ENCODE results near the gene PRDM2. TPM values are rescaled to one million over a fixed set of nuclear protein-coding genes. Genes with fewer than 3 reads are reported as not detected.

Gene PRDM2
- total and polyA plus RNA-seq, 10 donors: 12.0 to 75.7 (median 57.4) TPM

DNA sequence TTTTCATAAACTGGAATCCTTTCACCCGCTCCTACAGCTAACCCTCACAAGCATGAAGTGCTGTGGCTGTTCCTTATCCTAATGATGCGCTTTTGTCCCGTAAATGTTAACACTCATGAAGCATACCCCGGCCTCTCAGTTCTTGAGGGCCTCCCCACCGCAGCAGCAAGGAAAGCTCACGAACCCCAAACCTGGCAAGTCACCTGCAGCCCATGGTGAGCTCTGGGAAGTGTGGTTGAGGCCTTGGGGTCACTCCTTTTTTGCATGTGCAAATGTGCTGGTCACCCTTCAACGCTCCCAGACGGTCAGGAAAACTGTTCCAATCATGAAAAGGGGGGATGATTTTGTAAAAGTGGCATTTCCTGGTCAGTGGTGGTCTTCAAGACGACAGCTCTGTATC, 124.6 kb downstream of the PRDM2 start:
- intact Hi-C loops (cut with DNase I; ENCODE audit: low total_unique reads): no loop called here
- Histone ChIP-seq H3K27me3 (replicated peaks in 1 of 7) (peaks cover 0 to 58% (median 16%) of the 10 kb centered on the region in 7 donors), H3K4me1 (no peaks in the 10 kb centered on the region), H3K9me3 (no peaks in the 10 kb centered on the region), H3K36me3 (peaks cover 0 to 58% (median 10%) of the 10 kb centered on the region in 6 donors), H3K4me3 (no peak overlapping the region), H3K27ac (no peak overlapping the region)
- TF ChIP-seq CTCF (IDR thresholded peaks at IDR 0.05 in 8 of 11, conservative IDR thresholded peaks at IDR 0.05 in 3 of 11): no peak
- TF ChIP-seq POLR2AphosphoS5 (IDR thresholded peaks at IDR 0.05): no peak
- no peak for TF ChIP-seq POLR2A (IDR thresholded peaks at IDR 0.05)
- DNase-seq: no peak
- 82 to 93% (median 91%) methylated on average over 9 of the region's 9 CpGs for WGBS, 5 donors

DNA sequence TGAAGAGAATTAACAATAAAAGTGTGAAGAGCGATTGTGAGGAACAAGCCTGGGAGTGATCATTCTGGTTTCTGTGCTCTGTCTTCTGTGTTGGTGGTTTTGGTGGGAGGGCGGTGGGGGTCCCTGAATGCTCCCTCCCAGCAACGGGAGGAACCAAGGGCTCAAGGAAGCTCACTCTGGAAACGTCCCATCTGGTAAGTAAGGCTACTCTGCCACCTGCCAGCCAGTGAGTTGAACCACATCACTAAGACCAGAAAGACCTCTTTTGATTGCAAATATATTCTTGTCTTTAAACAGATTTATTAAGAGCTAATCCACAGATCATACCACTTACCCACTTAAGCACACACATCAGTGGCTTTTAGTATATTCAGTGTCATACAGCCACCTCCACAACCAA, 125.0 kb downstream of the PRDM2 start:
- Histone ChIP-seq H3K27ac (no peak overlapping the region), H3K36me3 (peaks cover 0 to 54% (median 10%) of the 10 kb centered on the region in 6 donors), H3K9me3 (no peaks in the 10 kb centered on the region), H3K27me3 (replicated peaks in 1 of 7) (peaks cover 0 to 62% (median 16%) of the 10 kb centered on the region in 7 donors), H3K4me3 (no peak overlapping the region), H3K4me1 (no peaks in the 10 kb centered on the region)
- TF ChIP-seq POLR2AphosphoS5 (IDR thresholded peaks at IDR 0.05) (no peak), POLR2A (IDR thresholded peaks at IDR 0.05) (no peak), CTCF (IDR thresholded peaks at IDR 0.05 in 8 of 11, conservative IDR thresholded peaks at IDR 0.05 in 3 of 11) (no peak)
- intact Hi-C loops (cut with DNase I; ENCODE audit: low total_unique reads): no loop called here
- DNase-seq: no peak
- 77 to 86% (median 79%) methylated on average over 4 of the region's 4 CpGs for WGBS, 5 donors

- intact Hi-C loops (cut with DNase I; ENCODE audit: low total_unique reads): no loop called here
These were observed 126.0 kb downstream of the PRDM2 start for GRCh38 chr1:13826009-13826408.

DNA sequence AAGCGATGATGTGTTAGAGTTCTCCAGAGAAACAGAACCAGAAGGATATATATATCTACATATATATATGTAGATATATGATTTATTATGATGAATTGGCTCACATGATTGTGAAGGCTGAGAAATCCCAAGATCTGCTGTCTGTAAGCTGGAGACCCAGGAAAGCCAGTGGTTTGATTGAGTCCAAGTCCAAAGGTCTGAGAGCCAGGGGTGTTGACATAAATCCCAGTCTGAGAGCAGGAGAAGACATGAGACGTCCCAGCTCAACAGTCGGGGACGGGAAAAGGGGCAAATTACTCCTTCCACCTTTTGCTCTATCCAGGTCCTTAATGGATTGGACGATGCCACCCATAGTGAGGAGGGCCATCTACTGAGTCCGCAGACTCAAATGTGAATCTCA, 126.6 kb downstream of the PRDM2 start:
- no peak for DNase-seq
- H3K27me3 ChIP-seq (replicated peaks in 1 of 7): peaks cover 0 to 61% (median 16%) of the 10 kb centered on the region in 7 donors
- no peak overlapping the region for H3K4me3 ChIP-seq
- H3K4me1 ChIP-seq: no peaks in the 10 kb centered on the region
- intact Hi-C loops (cut with DNase I; ENCODE audit: low total_unique reads): no loop called here
- peaks cover 0 to 38% (median 10%) of the 10 kb centered on the region in 6 donors for H3K36me3 ChIP-seq
- no peaks in the 10 kb centered on the region for H3K9me3 ChIP-seq
- 68 to 83% (median 73%) methylated on average over 4 to 6 of the region's 6 CpGs for WGBS, 5 donors
- H3K27ac ChIP-seq: no peak overlapping the region
- TF ChIP-seq POLR2AphosphoS5 (IDR thresholded peaks at IDR 0.05): no peak
- no peak for TF ChIP-seq CTCF (IDR thresholded peaks at IDR 0.05 in 8 of 11, conservative IDR thresholded peaks at IDR 0.05 in 3 of 11)
- TF ChIP-seq POLR2A (IDR thresholded peaks at IDR 0.05): no peak

More at GRCh38 chr1:13826009-13826408, 126.0 kb downstream of the PRDM2 start:
- Histone ChIP-seq H3K4me3 (no peak overlapping the region), H3K9me3 (no peaks in the 10 kb centered on the region), H3K27ac (no peak overlapping the region), H3K36me3 (peaks cover 0 to 44% (median 10%) of the 10 kb centered on the region in 6 donors), H3K4me1 (no peaks in the 10 kb centered on the region), H3K27me3 (replicated peaks in 1 of 7) (peaks cover 0 to 60% (median 16%) of the 10 kb centered on the region in 7 donors)
- no peak for DNase-seq
- 79 to 93% (median 82%) methylated on average over 2 of the region's 2 CpGs for WGBS, 5 donors
- TF ChIP-seq POLR2AphosphoS5 (IDR thresholded peaks at IDR 0.05) (no peak), POLR2A (IDR thresholded peaks at IDR 0.05) (no peak), CTCF (IDR thresholded peaks at IDR 0.05 in 8 of 11, conservative IDR thresholded peaks at IDR 0.05 in 3 of 11) (no peak)

Data from spleen (tissue), 11 donors.